ENCODE data around the gene MYO1B. TPM values are rescaled to one million over a fixed set of nuclear protein-coding genes. Genes with fewer than 3 reads are reported as not detected.

The MYO1B gene
- total and polyA plus RNA-seq, 7 experiments from 2014 or later, result 0.43 to 14.9 (median 0.54) TPM

DNA sequence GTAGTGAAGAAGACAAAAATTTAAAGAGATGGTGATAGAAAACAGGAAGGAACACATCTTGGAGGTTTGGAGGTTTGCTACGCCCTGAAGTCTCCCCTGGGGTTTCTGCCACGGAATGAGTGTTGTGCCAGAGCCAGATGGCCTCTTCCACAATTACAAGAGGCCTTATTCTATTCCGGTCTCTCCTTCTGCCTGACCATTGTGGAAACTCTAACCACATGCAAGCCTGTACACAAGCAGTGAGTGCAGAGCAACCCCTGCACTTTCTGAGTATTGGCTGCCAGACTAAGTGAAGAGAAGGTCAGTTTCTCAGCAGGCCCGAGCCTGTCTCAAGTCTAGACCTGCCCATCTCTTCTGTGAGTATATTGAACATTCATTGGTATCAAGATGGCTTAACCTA lies 22.7 kb upstream of the MYO1B start:
- CTCF ChIA-PET, result no interaction called here
- Mint-ChIP-seq H3K27ac (no peak overlapping the region), H3K9me3 (peaks cover 0 to 21% (median 0%) of the 10 kb centered on the region in 11 donors), H3K4me1 (peaks cover 0 to 30% (median 5%) of the 10 kb centered on the region in 7 donors), H3K4me3 (no peak overlapping the region), H3K27me3 (no peaks in the 10 kb centered on the region), H3K36me3 (peaks cover 0 to 16% (median 6%) of the 10 kb centered on the region in 5 donors)
- ATAC-seq (no peak), DNase-seq (no peak)
- no peaks in the 10 kb centered on the region for H3K36me3 ChIP-seq (ENCODE audit: control insufficient read depth in 2 of 3, insufficient read depth in 3 of 3, low read length in 3 of 3)
- no peaks in the 10 kb centered on the region for H3K9me3 ChIP-seq (ENCODE audit: control insufficient read depth in 2 of 3, low read length in 3 of 3)
- H3K27me3 ChIP-seq (ENCODE audit: control insufficient read depth in 2 of 2, insufficient read depth in 2 of 2, low read length in 2 of 2), result no peaks in the 10 kb centered on the region
- no peaks in the 10 kb centered on the region for H3K4me1 ChIP-seq (ENCODE audit: control insufficient read depth in 2 of 2, insufficient read depth in 2 of 2, low read length in 2 of 2)
- no peak overlapping the region for H3K4me3 ChIP-seq (ENCODE audit: low read length)
- POLR2A ChIA-PET, result no interaction called here
- intact Hi-C loops (cut with micrococcal nuclease), result no loop called here
- no peak overlapping the region for H3K27ac ChIP-seq (ENCODE audit: low read depth, low read length)

DNA sequence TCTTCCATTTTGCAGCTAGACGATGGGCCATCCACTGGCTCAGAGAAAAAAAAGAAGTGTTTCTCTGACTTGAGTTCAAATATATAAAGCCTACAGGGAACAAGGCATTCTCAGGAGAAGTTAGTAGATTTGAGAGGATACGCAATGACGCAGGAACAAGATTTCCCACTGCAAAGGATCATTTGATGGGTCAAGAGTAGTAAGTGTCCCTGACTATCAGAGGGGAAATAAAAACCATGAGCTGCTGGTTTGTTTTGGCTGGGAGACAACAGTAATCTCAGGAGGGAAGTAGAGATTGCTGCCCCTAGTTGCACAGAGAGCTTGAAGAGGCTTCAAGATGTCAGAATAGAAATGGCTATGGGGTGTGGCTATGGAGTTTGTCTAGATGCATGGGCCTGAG lies 22.3 kb upstream of the MYO1B start:
- CTCF ChIA-PET, result no interaction called here

DNA sequence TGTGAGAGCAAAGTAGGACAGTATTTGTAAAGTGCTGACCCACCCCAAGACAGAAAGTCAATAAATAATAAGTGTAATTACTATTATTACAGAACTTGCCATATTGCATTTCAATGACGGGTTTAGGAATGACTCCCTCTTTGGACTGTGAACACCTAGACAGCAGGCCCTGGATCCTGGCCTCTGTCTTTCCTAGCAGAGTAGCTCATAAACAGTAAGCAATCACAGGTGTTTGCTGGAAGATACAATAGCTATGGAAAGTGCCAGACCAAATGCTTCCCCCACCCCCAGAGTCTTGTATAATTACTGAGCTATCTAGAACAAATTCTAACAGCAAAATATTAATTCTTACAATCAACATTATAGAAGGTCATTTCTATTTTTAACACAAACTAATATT lies 20.1 kb upstream of the MYO1B start:
- no peak overlapping the region for H3K4me3 Mint-ChIP-seq
- intact Hi-C loops (cut with micrococcal nuclease), result no loop called here
- POLR2A ChIA-PET, result no interaction called here

More for the DNA sequence above, 22.3 kb upstream of the MYO1B start:
- Histone ChIP-seq H3K4me1 (ENCODE audit: control insufficient read depth in 2 of 2, insufficient read depth in 2 of 2, low read length in 2 of 2) (no peaks in the 10 kb centered on the region), H3K9me3 (ENCODE audit: control insufficient read depth in 2 of 3, low read length in 3 of 3) (no peaks in the 10 kb centered on the region), H3K27ac (ENCODE audit: low read depth, low read length) (no peak overlapping the region), H3K36me3 (ENCODE audit: control insufficient read depth in 2 of 3, insufficient read depth in 3 of 3, low read length in 3 of 3) (no peaks in the 10 kb centered on the region), H3K4me3 (ENCODE audit: low read length) (no peak overlapping the region), H3K27me3 (ENCODE audit: control insufficient read depth in 2 of 2, insufficient read depth in 2 of 2, low read length in 2 of 2) (no peaks in the 10 kb centered on the region)
- Mint-ChIP-seq H3K27me3 (no peaks in the 10 kb centered on the region), H3K4me3 (no peak overlapping the region), H3K9me3 (peaks cover 0 to 21% (median 0%) of the 10 kb centered on the region in 11 donors), H3K36me3 (peaks cover 0 to 16% (median 6%) of the 10 kb centered on the region in 5 donors), H3K4me1 (peaks cover 0 to 26% (median 5%) of the 10 kb centered on the region in 7 donors), H3K27ac (no peak overlapping the region)
- no peak for ATAC-seq
- POLR2A ChIA-PET, result no interaction called here
- intact Hi-C loops (cut with micrococcal nuclease), result no loop called here
- no peak for DNase-seq

DNA sequence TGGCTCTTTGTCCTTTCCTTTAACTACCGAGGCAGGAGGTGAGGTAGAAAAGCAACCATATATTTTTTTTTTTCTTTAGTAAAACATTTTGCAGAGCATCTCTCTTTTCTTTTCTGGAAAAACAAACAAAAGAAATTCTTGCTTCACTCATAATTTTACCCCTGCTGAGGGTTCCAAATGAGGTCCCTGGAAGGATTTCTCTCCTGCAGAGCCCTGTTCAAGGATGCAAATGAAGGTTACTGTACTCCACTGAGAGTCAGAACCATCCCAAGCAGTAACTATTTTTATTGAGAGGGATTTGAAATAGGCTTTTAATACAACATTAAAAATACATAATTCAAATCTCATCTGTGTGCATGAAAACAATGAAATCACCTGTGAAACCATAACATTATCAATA lies 19.5 kb upstream of the MYO1B start:
- ATAC-seq (no peak), DNase-seq (no peak)
- peaks cover 0 to 9% (median 0%) of the 10 kb centered on the region in 11 donors for H3K9me3 Mint-ChIP-seq
- no peaks in the 10 kb centered on the region for H3K4me1 ChIP-seq (ENCODE audit: control insufficient read depth in 2 of 2, insufficient read depth in 2 of 2, low read length in 2 of 2)
- no peak overlapping the region for H3K27ac Mint-ChIP-seq
- intact Hi-C loops (cut with micrococcal nuclease), result no loop called here
- no peaks in the 10 kb centered on the region for H3K9me3 ChIP-seq (ENCODE audit: control insufficient read depth in 2 of 3, low read length in 3 of 3)
- no peaks in the 10 kb centered on the region for H3K27me3 Mint-ChIP-seq
- ChIA-PET CTCF (no interaction called here), POLR2A (no interaction called here)
- H3K27me3 ChIP-seq (ENCODE audit: control insufficient read depth in 2 of 2, insufficient read depth in 2 of 2, low read length in 2 of 2), result no peaks in the 10 kb centered on the region
- H3K36me3 ChIP-seq (ENCODE audit: control insufficient read depth in 2 of 3, insufficient read depth in 3 of 3, low read length in 3 of 3), result no peaks in the 10 kb centered on the region
- peaks cover 0 to 1% (median 0%) of the 10 kb centered on the region in 7 donors for H3K4me1 Mint-ChIP-seq
- no peak overlapping the region for H3K4me3 ChIP-seq (ENCODE audit: low read length)
- H3K27ac ChIP-seq (ENCODE audit: low read depth, low read length), result no peak overlapping the region
- peaks cover 0 to 8% (median 0%) of the 10 kb centered on the region in 5 donors for H3K36me3 Mint-ChIP-seq
- H3K4me3 Mint-ChIP-seq, result no peak overlapping the region

More for the DNA sequence above, 20.1 kb upstream of the MYO1B start:
- ATAC-seq (no peak), DNase-seq (no peak)
- Mint-ChIP-seq H3K9me3 (peaks cover 0 to 15% (median 0%) of the 10 kb centered on the region in 11 donors), H3K4me1 (peaks cover 0 to 7% (median 0%) of the 10 kb centered on the region in 7 donors), H3K36me3 (peaks cover 0 to 14% (median 3%) of the 10 kb centered on the region in 5 donors), H3K27me3 (no peaks in the 10 kb centered on the region), H3K27ac (no peak overlapping the region)
- Histone ChIP-seq H3K27ac (ENCODE audit: low read depth, low read length) (no peak overlapping the region), H3K4me3 (ENCODE audit: low read length) (no peak overlapping the region), H3K36me3 (ENCODE audit: control insufficient read depth in 2 of 3, insufficient read depth in 3 of 3, low read length in 3 of 3) (no peaks in the 10 kb centered on the region), H3K9me3 (ENCODE audit: control insufficient read depth in 2 of 3, low read length in 3 of 3) (no peaks in the 10 kb centered on the region), H3K27me3 (ENCODE audit: control insufficient read depth in 2 of 2, insufficient read depth in 2 of 2, low read length in 2 of 2) (no peaks in the 10 kb centered on the region), H3K4me1 (ENCODE audit: control insufficient read depth in 2 of 2, insufficient read depth in 2 of 2, low read length in 2 of 2) (no peaks in the 10 kb centered on the region)
- CTCF ChIA-PET, result no interaction called here

DNA sequence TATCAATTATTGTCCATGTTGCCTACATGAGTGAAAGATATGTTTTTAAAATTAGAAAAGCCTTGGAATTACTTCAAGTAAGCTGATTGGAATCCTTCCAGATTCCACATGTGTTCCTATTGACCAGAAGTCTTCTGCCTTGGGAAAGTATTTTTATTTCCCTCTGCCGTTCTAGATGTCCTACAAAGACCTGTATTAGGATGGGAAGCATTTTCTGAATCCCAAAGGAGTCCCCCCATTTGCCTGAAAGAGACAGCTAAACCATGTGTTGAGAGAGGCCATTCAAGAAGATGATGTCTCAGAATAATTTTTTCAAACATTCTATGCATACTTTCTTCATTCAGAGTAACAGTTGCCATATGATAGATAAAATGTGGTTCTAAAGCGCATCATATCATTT lies 19.0 kb upstream of the MYO1B start:
- no peak overlapping the region for H3K27ac Mint-ChIP-seq
- Histone ChIP-seq H3K4me1 (ENCODE audit: control insufficient read depth in 2 of 2, insufficient read depth in 2 of 2, low read length in 2 of 2) (no peaks in the 10 kb centered on the region), H3K36me3 (ENCODE audit: control insufficient read depth in 2 of 3, insufficient read depth in 3 of 3, low read length in 3 of 3) (no peaks in the 10 kb centered on the region), H3K27ac (ENCODE audit: low read depth, low read length) (no peak overlapping the region), H3K27me3 (ENCODE audit: control insufficient read depth in 2 of 2, insufficient read depth in 2 of 2, low read length in 2 of 2) (no peaks in the 10 kb centered on the region), H3K9me3 (ENCODE audit: control insufficient read depth in 2 of 3, low read length in 3 of 3) (no peaks in the 10 kb centered on the region), H3K4me3 (ENCODE audit: low read length) (no peak overlapping the region)
- ChIA-PET CTCF (no interaction called here), POLR2A (no interaction called here)
- H3K36me3 Mint-ChIP-seq, result peaks cover 0 to 4% (median 0%) of the 10 kb centered on the region in 5 donors
- H3K27me3 Mint-ChIP-seq, result no peaks in the 10 kb centered on the region
- DNase-seq, result no peak
- H3K4me3 Mint-ChIP-seq, result no peak overlapping the region
- ATAC-seq, result no peak
- intact Hi-C loops (cut with micrococcal nuclease), result no loop called here
- no peaks in the 10 kb centered on the region for H3K4me1 Mint-ChIP-seq
- H3K9me3 Mint-ChIP-seq, result peaks cover 0 to 8% (median 0%) of the 10 kb centered on the region in 11 donors

DNA sequence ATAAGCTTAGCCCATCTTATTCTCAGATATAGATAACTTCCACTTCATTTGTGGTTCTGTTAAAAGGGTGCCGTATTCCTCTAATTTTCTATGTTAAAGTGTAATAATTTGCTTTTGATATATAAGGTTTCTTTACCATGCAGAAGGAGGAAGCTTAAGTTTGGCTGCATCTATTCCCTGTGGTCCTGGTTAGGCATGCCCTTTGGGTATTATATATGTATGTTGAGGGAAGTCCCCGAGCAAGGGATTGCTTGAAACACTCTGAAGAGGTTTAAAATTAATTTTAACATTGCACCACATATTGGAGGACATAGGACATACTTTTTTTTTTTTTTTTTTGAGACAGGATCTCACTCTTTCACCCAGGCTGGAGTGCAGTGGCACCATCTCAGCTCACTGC lies 16.9 kb upstream of the MYO1B start:
- Histone ChIP-seq H3K36me3 (ENCODE audit: control insufficient read depth in 2 of 3, insufficient read depth in 3 of 3, low read length in 3 of 3) (no peaks in the 10 kb centered on the region), H3K4me3 (ENCODE audit: low read length) (no peak overlapping the region), H3K27me3 (ENCODE audit: control insufficient read depth in 2 of 2, insufficient read depth in 2 of 2, low read length in 2 of 2) (no peaks in the 10 kb centered on the region), H3K27ac (ENCODE audit: low read depth, low read length) (no peak overlapping the region), H3K9me3 (ENCODE audit: control insufficient read depth in 2 of 3, low read length in 3 of 3) (no peaks in the 10 kb centered on the region), H3K4me1 (ENCODE audit: control insufficient read depth in 2 of 2, insufficient read depth in 2 of 2, low read length in 2 of 2) (no peaks in the 10 kb centered on the region)
- intact Hi-C loops (cut with micrococcal nuclease), result no loop called here
- DNase-seq (no peak), ATAC-seq (no peak)
- Mint-ChIP-seq H3K27me3 (no peaks in the 10 kb centered on the region), H3K9me3 (peaks cover 0 to 4% (median 0%) of the 10 kb centered on the region in 11 donors), H3K27ac (no peak overlapping the region), H3K4me1 (no peaks in the 10 kb centered on the region), H3K4me3 (no peak overlapping the region), H3K36me3 (no peaks in the 10 kb centered on the region)
- ChIA-PET CTCF (interaction anchor here (0.6 kb wide), 1 partner anchor 197 kb away, joined by 3 read pairs; no protein-coding TSS in a partner anchor), POLR2A (interaction anchor here (0.7 kb wide), 1 partner anchor 15 kb away, joined by 3 read pairs; no protein-coding TSS in a partner anchor)

- POLR2A ChIA-PET, result interaction anchor here (0.7 kb wide), 1 partner anchor 15 kb away, joined by 3 read pairs; no protein-coding TSS in a partner anchor
- no peak overlapping the region for H3K4me3 Mint-ChIP-seq
Measured at GRCh38 chr2:191228861-191229260, 16.3 kb upstream of the MYO1B start.

More at GRCh38 chr2:191228861-191229260, 16.3 kb upstream of the MYO1B start:
- no peaks in the 10 kb centered on the region for H3K36me3 ChIP-seq (ENCODE audit: control insufficient read depth in 2 of 3, insufficient read depth in 3 of 3, low read length in 3 of 3)
- no peaks in the 10 kb centered on the region for H3K9me3 ChIP-seq (ENCODE audit: control insufficient read depth in 2 of 3, low read length in 3 of 3)
- intact Hi-C loops (cut with micrococcal nuclease), result no loop called here
- CTCF ChIA-PET, result no interaction called here
- H3K27me3 Mint-ChIP-seq, result no peaks in the 10 kb centered on the region
- H3K27ac ChIP-seq (ENCODE audit: low read depth, low read length), result no peak overlapping the region
- H3K4me3 ChIP-seq (ENCODE audit: low read length), result no peak overlapping the region
- no peak for ATAC-seq
- H3K36me3 Mint-ChIP-seq, result no peaks in the 10 kb centered on the region
- no peaks in the 10 kb centered on the region for H3K4me1 Mint-ChIP-seq
- no peak overlapping the region for H3K27ac Mint-ChIP-seq
- H3K9me3 Mint-ChIP-seq, result peaks cover 0 to 4% (median 0%) of the 10 kb centered on the region in 11 donors
- no peak for DNase-seq
- H3K27me3 ChIP-seq (ENCODE audit: control insufficient read depth in 2 of 2, insufficient read depth in 2 of 2, low read length in 2 of 2), result no peaks in the 10 kb centered on the region
- no peaks in the 10 kb centered on the region for H3K4me1 ChIP-seq (ENCODE audit: control insufficient read depth in 2 of 2, insufficient read depth in 2 of 2, low read length in 2 of 2)
